ENCODE data around the gene TTLL3. TPM values are rescaled to one million over a fixed set of nuclear protein-coding genes. Genes with fewer than 3 reads are reported as not detected.

The TTLL3 gene
- total RNA-seq, 1 donor from 2014 or later, result 34.4 TPM

DNA sequence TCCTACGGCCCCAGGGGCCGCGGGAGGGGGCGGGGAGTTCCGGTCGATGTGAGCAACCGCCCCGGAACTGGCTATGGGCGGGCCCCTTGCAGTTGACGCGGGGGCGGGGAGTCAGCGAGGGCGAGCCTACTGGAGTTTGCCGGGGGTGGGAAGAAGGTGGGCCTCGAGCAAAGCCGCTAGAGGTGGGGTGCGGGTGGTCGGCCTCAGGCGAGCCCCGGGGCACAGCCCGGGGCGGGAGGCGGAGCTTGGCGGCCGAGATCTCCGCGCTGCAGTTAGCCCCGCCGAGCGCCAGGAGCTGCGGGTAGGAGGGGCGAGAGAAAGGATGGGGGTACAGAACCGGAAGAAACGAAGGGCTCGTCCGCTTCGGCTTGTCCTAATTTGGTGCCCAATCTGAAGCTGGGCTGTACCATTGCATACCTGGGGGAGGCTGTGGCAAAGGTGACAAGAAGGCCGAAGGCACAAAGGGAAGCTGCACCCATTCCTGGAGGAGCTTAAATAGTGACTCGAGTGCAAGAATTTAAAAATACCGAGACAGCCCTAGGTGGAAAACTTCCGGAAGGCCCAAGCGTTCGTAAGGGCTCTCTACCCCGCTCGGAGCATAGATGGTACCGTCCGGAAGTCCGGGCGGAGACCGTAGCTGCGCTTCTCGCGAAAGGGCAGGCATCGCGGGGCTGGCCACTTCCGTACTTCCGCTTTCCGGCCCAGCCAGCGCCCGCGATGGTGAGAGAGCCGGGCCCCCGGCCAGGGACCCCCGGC is 17.5 kb upstream of the TTLL3 start, which contains the start of the genes ARPC4 and TADA3:
Gene ARPC4, plus strand, starts transcription at position 678 of the 756 bp plus-strand sequence. Its CDS starts 40 bp downstream, at position 718.
Gene TADA3, minus strand, starts transcription at position 69 of the 756 bp plus-strand sequence. CDS start 1,007 bp downstream, outside the sequence.
- peaks cover 20% of the 10 kb centered on the region for H3K4me1 Mint-ChIP-seq (ENCODE audit: unreplicated experiment)
- peaks cover 16% of the 10 kb centered on the region for H3K27me3 Mint-ChIP-seq (ENCODE audit: unreplicated experiment)
- no peaks in the 10 kb centered on the region for H3K9me3 Mint-ChIP-seq (ENCODE audit: unreplicated experiment)
- H3K36me3 Mint-ChIP-seq (ENCODE audit: low read depth, unreplicated experiment), result peaks cover 31% of the 10 kb centered on the region
- H3K4me3 Mint-ChIP-seq (ENCODE audit: unreplicated experiment), result peak within 1 kb of the TSS; percentile 97
- DNase-seq (ENCODE audit: low spot score), result peak; percentile 87
- TF ChIP-seq, protein P1, sequence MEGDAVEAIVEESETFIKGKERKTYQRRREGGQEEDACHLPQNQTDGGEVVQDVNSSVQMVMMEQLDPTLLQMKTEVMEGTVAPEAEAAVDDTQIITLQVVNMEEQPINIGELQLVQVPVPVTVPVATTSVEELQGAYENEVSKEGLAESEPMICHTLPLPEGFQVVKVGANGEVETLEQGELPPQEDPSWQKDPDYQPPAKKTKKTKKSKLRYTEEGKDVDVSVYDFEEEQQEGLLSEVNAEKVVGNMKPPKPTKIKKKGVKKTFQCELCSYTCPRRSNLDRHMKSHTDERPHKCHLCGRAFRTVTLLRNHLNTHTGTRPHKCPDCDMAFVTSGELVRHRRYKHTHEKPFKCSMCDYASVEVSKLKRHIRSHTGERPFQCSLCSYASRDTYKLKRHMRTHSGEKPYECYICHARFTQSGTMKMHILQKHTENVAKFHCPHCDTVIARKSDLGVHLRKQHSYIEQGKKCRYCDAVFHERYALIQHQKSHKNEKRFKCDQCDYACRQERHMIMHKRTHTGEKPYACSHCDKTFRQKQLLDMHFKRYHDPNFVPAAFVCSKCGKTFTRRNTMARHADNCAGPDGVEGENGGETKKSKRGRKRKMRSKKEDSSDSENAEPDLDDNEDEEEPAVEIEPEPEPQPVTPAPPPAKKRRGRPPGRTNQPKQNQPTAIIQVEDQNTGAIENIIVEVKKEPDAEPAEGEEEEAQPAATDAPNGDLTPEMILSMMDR (IDR thresholded peaks at IDR 0.05; ENCODE audit: unreplicated experiment), result no peak
- H3K27ac Mint-ChIP-seq (ENCODE audit: unreplicated experiment), result peak within 1 kb of the TSS; percentile 99

DNA sequence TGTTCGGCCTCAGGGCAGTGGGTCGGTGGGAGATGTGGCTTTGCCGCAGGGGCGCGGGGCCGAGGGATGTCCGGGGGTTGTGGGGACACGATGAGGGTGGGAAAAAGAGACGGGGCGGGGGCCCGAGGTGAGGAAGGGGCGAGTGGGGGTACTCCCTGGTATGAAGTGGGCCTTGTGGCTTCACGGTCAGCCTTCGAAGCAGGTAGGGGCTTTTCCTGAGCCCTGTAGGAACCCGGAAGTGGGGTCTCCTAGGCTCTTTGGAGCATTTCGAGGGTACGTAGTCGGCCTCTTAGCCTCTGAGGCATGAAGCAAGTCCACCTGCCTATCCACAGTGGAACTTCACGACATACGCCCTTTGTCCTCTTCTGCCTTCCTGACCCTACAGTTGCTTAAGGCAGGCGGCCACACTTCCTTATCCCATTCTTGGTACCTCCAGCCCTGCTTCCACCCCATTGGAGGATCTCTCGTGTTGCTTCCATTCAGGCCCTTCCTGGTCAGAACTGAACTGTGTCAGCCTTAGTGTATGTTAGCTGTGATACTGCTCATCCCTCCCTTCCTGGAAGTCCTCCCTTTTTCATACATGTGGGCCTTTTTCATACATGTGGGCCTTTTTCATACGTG is 16.8 kb upstream of the TTLL3 start:
- Mint-ChIP-seq H3K4me3 (ENCODE audit: unreplicated experiment) (peak overlapping the region; percentile 97), H3K27ac (ENCODE audit: unreplicated experiment) (peak overlapping the region; percentile 99), H3K9me3 (ENCODE audit: unreplicated experiment) (no peaks in the 10 kb centered on the region), H3K27me3 (ENCODE audit: unreplicated experiment) (peaks cover 16% of the 10 kb centered on the region), H3K4me1 (ENCODE audit: unreplicated experiment) (peaks cover 20% of the 10 kb centered on the region), H3K36me3 (ENCODE audit: low read depth, unreplicated experiment) (peaks cover 27% of the 10 kb centered on the region)
- TF ChIP-seq, protein P1 (IDR thresholded peaks at IDR 0.05; ENCODE audit: unreplicated experiment), result no peak
- DNase-seq (ENCODE audit: low spot score), result peak; percentile 17

DNA sequence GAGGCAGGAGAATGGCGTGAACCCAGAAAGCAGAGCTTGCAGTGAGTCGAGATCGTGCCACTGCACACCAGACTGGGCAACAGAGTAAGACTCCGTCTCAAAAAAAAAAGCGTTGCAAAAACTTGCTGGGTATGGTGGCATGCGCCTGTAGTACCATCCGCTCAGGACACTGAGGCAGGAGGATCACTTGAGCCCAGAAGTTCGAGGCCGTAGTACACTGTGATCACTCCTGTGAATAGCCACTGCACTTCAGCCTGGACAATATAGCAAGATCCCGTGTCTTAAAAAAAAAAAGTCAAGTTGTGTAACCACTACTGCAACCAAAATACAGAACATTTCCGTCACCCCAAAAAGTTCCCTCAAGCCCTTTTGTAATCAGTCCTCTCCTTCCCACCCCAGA is 15.7 kb upstream of the TTLL3 start:
- Mint-ChIP-seq H3K27ac (ENCODE audit: unreplicated experiment) (peak overlapping the region; percentile 88), H3K4me3 (ENCODE audit: unreplicated experiment) (peak overlapping the region; percentile 85)

DNA sequence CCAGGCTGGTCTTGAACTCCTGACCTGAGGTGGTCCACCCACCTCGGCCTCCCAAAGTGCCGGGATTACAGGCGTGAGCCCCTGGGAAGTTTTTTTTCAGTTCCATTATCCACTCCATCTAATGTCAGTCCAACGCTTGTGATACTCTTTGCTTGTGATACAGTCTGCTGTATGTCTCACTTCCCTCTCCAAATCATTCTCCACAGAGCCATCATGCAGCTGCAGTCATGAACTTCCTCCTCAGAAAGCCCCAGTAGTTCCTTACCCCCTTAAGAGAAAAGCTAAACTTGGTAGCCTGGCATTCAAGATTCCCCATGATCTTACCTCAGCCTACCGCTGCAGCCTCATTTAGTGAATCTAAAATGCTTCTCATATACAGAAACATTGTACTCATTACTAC is 14.9 kb upstream of the TTLL3 start:
- no peak for DNase-seq (ENCODE audit: low spot score)
- peaks cover 30% of the 10 kb centered on the region for H3K36me3 Mint-ChIP-seq (ENCODE audit: low read depth, unreplicated experiment)
- H3K4me1 Mint-ChIP-seq (ENCODE audit: unreplicated experiment), result peaks cover 20% of the 10 kb centered on the region
- H3K4me3 Mint-ChIP-seq (ENCODE audit: unreplicated experiment), result peak overlapping the region; percentile 73
- H3K9me3 Mint-ChIP-seq (ENCODE audit: unreplicated experiment), result no peaks in the 10 kb centered on the region
- peaks cover 16% of the 10 kb centered on the region for H3K27me3 Mint-ChIP-seq (ENCODE audit: unreplicated experiment)
- TF ChIP-seq, protein P1 (IDR thresholded peaks at IDR 0.05; ENCODE audit: unreplicated experiment), result no peak
- H3K27ac Mint-ChIP-seq (ENCODE audit: unreplicated experiment), result peak overlapping the region; percentile 72

More for the DNA sequence above, 15.7 kb upstream of the TTLL3 start:
- Mint-ChIP-seq H3K9me3 (ENCODE audit: unreplicated experiment) (no peaks in the 10 kb centered on the region), H3K4me1 (ENCODE audit: unreplicated experiment) (peaks cover 20% of the 10 kb centered on the region), H3K36me3 (ENCODE audit: low read depth, unreplicated experiment) (peaks cover 22% of the 10 kb centered on the region), H3K27me3 (ENCODE audit: unreplicated experiment) (peaks cover 16% of the 10 kb centered on the region)
- no peak for DNase-seq (ENCODE audit: low spot score)
- TF ChIP-seq, protein P1 (IDR thresholded peaks at IDR 0.05; ENCODE audit: unreplicated experiment), result no peak
